Stimulated activated naive CD8-positive, alpha-beta T cell treated with anti-CD3 and anti-CD28 coated beads, Interleukin-15, Interleukin-2, amounts not matched to agents 100 U/mL and 50 U/mL, for 24 hours (primary cell): ENCODE measurements around the gene SYTL3.
"Not testable (repeated sequence)": the region's sequence is repeated elsewhere in the genome, so short reads cannot be mapped to it uniquely, and the experiment has no call there.

Experiments
- ATAC-seq: fragments of 150-1000 bp; cut with Tn5 transposase; one replicate; pipeline ENCODE4 v1.10.0; 2021
- DNase-seq: peaks from one replicate; pipeline ENCODE4 v3.0.0; 2021

Gene SYTL3

GRCh38 chr6:158621694-158622544, 27.9 kb upstream of the SYTL3 start:
- peak; percentile 14 for ATAC-seq

GRCh38 chr6:158622545-158623190, 27.2 kb upstream of the SYTL3 start:
- DNase-seq (no peak), ATAC-seq (no peak)

More at GRCh38 chr6:158621694-158622544, 27.9 kb upstream of the SYTL3 start:
- no peak for DNase-seq

- no peak for ATAC-seq
- DNase-seq, result no peak
Observed at GRCh38 chr6:158624684-158625682, 24.9 kb upstream of the SYTL3 start.

GRCh38 chr6:158625881-158626305, 24.0 kb upstream of the SYTL3 start:
- ATAC-seq (no peak), DNase-seq (no peak)

- no peak for ATAC-seq
Observed at GRCh38 chr6:158626360-158627167, 23.3 kb upstream of the SYTL3 start.

GRCh38 chr6:158627168-158627939, 22.5 kb upstream of the SYTL3 start:
- DNase-seq (no peak), ATAC-seq (no peak)

More at GRCh38 chr6:158626360-158627167, 23.3 kb upstream of the SYTL3 start:
- DNase-seq, result no peak

GRCh38 chr6:158627940-158628211, 22.0 kb upstream of the SYTL3 start:
- no peak for DNase-seq
- ATAC-seq, result no peak

GRCh38 chr6:158628542-158628941, 21.3 kb upstream of the SYTL3 start:
- no peak for ATAC-seq

GRCh38 chr6:158629367-158630221, 20.3 kb upstream of the SYTL3 start:
- DNase-seq (no peak), ATAC-seq (no peak)

More at GRCh38 chr6:158628542-158628941, 21.3 kb upstream of the SYTL3 start:
- DNase-seq, result no peak

GRCh38 chr6:158630938-158631616, 18.8 kb upstream of the SYTL3 start:
- ATAC-seq (no peak), DNase-seq (no peak)

GRCh38 chr6:158631678-158632537, 17.9 kb upstream of the SYTL3 start:
- no peak for DNase-seq
- ATAC-seq, result no peak

- not testable (repeated sequence) for ATAC-seq, DNase-seq
Observed at GRCh38 chr6:158632538-158633119, 17.2 kb upstream of the SYTL3 start.

GRCh38 chr6:158633127-158633526, 16.7 kb upstream of the SYTL3 start:
- ATAC-seq, result no peak
- DNase-seq, result no peak

GRCh38 chr6:158634695-158635426, 15.0 kb upstream of the SYTL3 start:
- DNase-seq (no peak), ATAC-seq (no peak)

- DNase-seq (no peak), ATAC-seq (no peak)
Observed at GRCh38 chr6:158635427-158636073, 14.3 kb upstream of the SYTL3 start.

GRCh38 chr6:158636778-158637177, 13.1 kb upstream of the SYTL3 start:
- no peak for DNase-seq
- ATAC-seq, result no peak
